DND-41 (cell line): ENCODE data around the gene RNU1-3.
"Not testable (repeated sequence)": the region's sequence is repeated elsewhere in the genome, so short reads cannot be mapped to it uniquely, and the experiment has no call there.

Experiments
- ATAC-seq: fragments of 200-7000 bp; cut with Tn5 transposase; 3 replicates; pipeline ENCODE4 v1.9.1; 2021; ENCODE audit warnings: low read depth; ENCODE audit not compliant: insufficient read depth
- DNase-seq: peaks from one replicate; pipeline ENCODE4 v3.0.0-alpha.2; 2020
- H2AFZ ChIP-seq: 2 replicates; pipeline ENCODE4 v1.6.0; 2012; ENCODE audit warnings: low read depth, low read length
- H3K27ac ChIP-seq: 2 replicates; pipeline ENCODE4 v1.5.1; 2012; ENCODE audit warnings: low read length, inconsistent platforms
- H3K27me3 ChIP-seq: fragments of 200-600 bp; sonication (generic); 2 replicates; pipeline ENCODE4 v1.6.0; 2012; ENCODE audit warnings: low read length, mild to moderate bottlenecking, inconsistent platforms; ENCODE audit not compliant: insufficient read depth, poor library complexity
- H3K36me3 ChIP-seq: 2 replicates; pipeline ENCODE4 v1.5.1; 2012; ENCODE audit warnings: low read length, inconsistent platforms; ENCODE audit not compliant: insufficient read depth
- H3K4me1 ChIP-seq: 2 replicates; pipeline ENCODE4 v1.5.1; 2012; ENCODE audit warnings: mild to moderate bottlenecking, low read length; ENCODE audit not compliant: insufficient read depth
- H3K4me2 ChIP-seq: 2 replicates; pipeline ENCODE4 v1.6.0; 2012; ENCODE audit warnings: mild to moderate bottlenecking, moderate library complexity, low read length, inconsistent platforms; ENCODE audit not compliant: insufficient read depth
- H3K4me3 ChIP-seq, 2 experiments: fragments of 200-600 bp in 1 of 2; shearing (Covaris generic) in 1 of 2; 2 replicates each; pipeline ENCODE4 v1.5.1; 2012 to 2016; ENCODE audit warnings: inconsistent platforms in 2 of 2, low read length in 2 of 2, mild to moderate bottlenecking in 2 of 2, low read depth in 1 of 2, moderate library complexity in 1 of 2
- H3K79me2 ChIP-seq: 2 replicates; pipeline ENCODE4 v1.6.0; 2012; ENCODE audit warnings: low read length, inconsistent platforms; ENCODE audit not compliant: insufficient read depth
- H3K9ac ChIP-seq: 2 replicates; pipeline ENCODE4 v1.6.0; 2012; ENCODE audit warnings: low read depth, mild to moderate bottlenecking, inconsistent platforms, low read length, moderate library complexity
- H3K9me3 ChIP-seq: 2 replicates; pipeline ENCODE4 v1.5.1; 2012; ENCODE audit warnings: low read length, moderate library complexity, mild to moderate bottlenecking, inconsistent platforms; ENCODE audit not compliant: insufficient read depth, severe bottlenecking
- H4K20me1 ChIP-seq: 2 replicates; pipeline ENCODE4 v1.6.0; 2012; ENCODE audit warnings: low read length; ENCODE audit not compliant: insufficient read depth
- CTCF ChIP-seq: IDR thresholded peaks from 2 replicates; pipeline ENCODE4 v1.5.1; 2012; ENCODE audit warnings: borderline replicate concordance, low read length, moderate library complexity, mild to moderate bottlenecking; ENCODE audit not compliant: poor library complexity, severe bottlenecking; ENCODE audit errors: extremely low read depth

Gene RNU1-3

GRCh38 chr1:16646716-16647115, 20.0 kb downstream of the RNU1-3 start:
- H3K27me3 ChIP-seq, H4K20me1 ChIP-seq, H3K4me2 ChIP-seq, H3K9ac ChIP-seq, H3K4me3 ChIP-seq, H3K27ac ChIP-seq, DNase-seq, H3K9me3 ChIP-seq, H2AFZ ChIP-seq, ATAC-seq: not testable (repeated sequence)
- peaks cover 11% of the 10 kb centered on the region; the same call in 1 of the 2 replicates for H3K36me3 ChIP-seq
- H3K79me2 ChIP-seq, result peaks cover 30% of the 10 kb centered on the region
- peaks cover 33% of the 10 kb centered on the region for H3K4me1 ChIP-seq

GRCh38 chr1:16646061-16646664, 20.6 kb downstream of the RNU1-3 start:
- H3K27ac ChIP-seq, H2AFZ ChIP-seq, H3K9me3 ChIP-seq, H3K27me3 ChIP-seq, H3K4me3 ChIP-seq, ATAC-seq, DNase-seq, H3K9ac ChIP-seq, H4K20me1 ChIP-seq, H3K4me2 ChIP-seq: not testable (repeated sequence)
- Histone ChIP-seq H3K4me1 (peaks cover 33% of the 10 kb centered on the region), H3K79me2 (peaks cover 36% of the 10 kb centered on the region), H3K36me3 (peaks cover 11% of the 10 kb centered on the region; the same call in 1 of the 2 replicates)

GRCh38 chr1:16645271-16646060, 21.3 kb downstream of the RNU1-3 start:
- Histone ChIP-seq H3K4me1 (peaks cover 33% of the 10 kb centered on the region), H3K4me2 (peak overlapping the region; percentile 79), H3K9ac (peak overlapping the region; percentile 74), H3K36me3 (peaks cover 11% of the 10 kb centered on the region; the same call in 1 of the 2 replicates), H3K4me3 (peak overlapping the region in 1 of 2 experiments; percentile 69; a peak in 3 of 4 replicates), H3K27ac (peak overlapping the region; percentile 72), H3K79me2 (peaks cover 40% of the 10 kb centered on the region), H2AFZ (peak overlapping the region; percentile 79)
- not testable (repeated sequence) for H3K9me3 ChIP-seq, ATAC-seq, H4K20me1 ChIP-seq, DNase-seq, H3K27me3 ChIP-seq

- Histone ChIP-seq H3K36me3 (peaks cover 11% of the 10 kb centered on the region; the same call in 1 of the 2 replicates), H3K79me2 (peaks cover 46% of the 10 kb centered on the region), H3K4me3 (peak overlapping the region; percentile 61 to 69), H3K4me1 (peaks cover 33% of the 10 kb centered on the region), H3K27ac (peak overlapping the region; percentile 72), H3K4me2 (peak overlapping the region; percentile 79), H3K9ac (peak overlapping the region; percentile 74), H2AFZ (peak overlapping the region; percentile 79)
- not testable (repeated sequence) for H3K27me3 ChIP-seq, H3K9me3 ChIP-seq, H4K20me1 ChIP-seq
- peak; percentile 87 for ATAC-seq
- TF ChIP-seq CTCF, result peak; percentile 69
- peak; percentile 99 for DNase-seq
These were observed 22.1 kb downstream of the RNU1-3 start for GRCh38 chr1:16644482-16645270.
